Measurements from ENCODE around the gene WDPCP.

GRCh38 chr2:63096491-63096890 is 491.8 kb downstream of the WDPCP start:
- no peak for TF ChIP-seq POLR2AphosphoS5 (IDR thresholded peaks at IDR 0.05; ENCODE audit: low read depth, low read length)
- no peak for TF ChIP-seq POLR2A (IDR thresholded peaks at IDR 0.05; ENCODE audit: low read depth, low read length)
- no peak for TF ChIP-seq TAF1 (IDR thresholded peaks at IDR 0.05; ENCODE audit: borderline replicate concordance, low read depth, low read length)
